DMS114 treated with DMSO at 0.1 percent for 48 hours (cell line): Measurements from ENCODE around the gene ANKHD1.
"Not testable (repeated sequence)": the region's sequence is repeated elsewhere in the genome, so short reads cannot be mapped to it uniquely, and the experiment has no call there.

Source experiments
- DNase-seq: peaks from one replicate; lab custom pipeline; 2025; ENCODE audit not compliant: unreplicated experiment; lab: John Stamatoyannopoulos, UW

Gene ANKHD1

DNA sequence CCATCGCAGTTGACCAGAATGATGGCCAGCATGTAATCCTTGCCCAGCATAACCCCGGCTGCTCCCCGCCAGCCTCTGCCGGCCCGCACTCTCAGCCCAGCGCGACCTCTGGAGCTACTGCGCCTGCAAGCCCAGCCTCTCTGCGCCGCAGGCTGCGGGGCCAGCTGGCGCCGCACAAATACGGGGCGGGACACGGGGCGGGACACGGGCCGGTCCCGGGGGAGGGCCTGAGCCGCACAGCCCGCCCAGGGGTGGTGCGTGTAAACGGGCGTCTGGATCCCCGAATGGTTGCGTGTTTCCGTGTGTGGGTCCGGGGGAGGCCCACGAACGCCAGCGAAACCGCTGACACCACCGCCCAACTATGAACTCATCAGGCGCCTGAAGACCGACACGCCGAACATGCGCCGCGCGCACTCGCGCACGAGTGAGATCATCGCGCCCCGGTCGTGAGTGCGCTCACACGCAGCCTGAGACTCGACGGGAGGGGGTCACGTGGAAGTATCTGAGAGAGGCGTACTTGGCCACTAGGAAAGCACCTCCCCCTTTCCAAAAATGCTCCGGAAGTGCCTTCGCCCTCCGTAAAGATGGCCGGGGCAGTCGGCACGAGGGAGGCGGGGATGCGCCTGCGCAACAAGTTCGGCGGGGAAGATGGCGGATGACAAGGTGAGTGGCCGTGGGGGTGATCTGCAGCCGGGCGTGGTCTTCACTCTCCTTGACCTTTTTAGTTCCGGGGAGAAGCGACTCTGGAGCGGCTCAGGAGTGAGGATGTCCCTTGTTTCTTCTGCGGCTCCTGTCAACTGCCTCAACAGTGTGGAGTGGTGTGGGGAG is 162.8 kb downstream of the ANKHD1 start, which contains the start of the genes APBB3 and SLC35A4:
Gene APBB3, minus strand, starts transcription at position 403 of the 828 bp plus-strand sequence. Its CDS starts 353 bp downstream, at position 50.
Gene SLC35A4, plus strand, starts transcription at position 633 of the 828 bp plus-strand sequence. CDS start 2,342 bp downstream, outside the sequence.
- peak; percentile 98 for DNase-seq

DNA sequence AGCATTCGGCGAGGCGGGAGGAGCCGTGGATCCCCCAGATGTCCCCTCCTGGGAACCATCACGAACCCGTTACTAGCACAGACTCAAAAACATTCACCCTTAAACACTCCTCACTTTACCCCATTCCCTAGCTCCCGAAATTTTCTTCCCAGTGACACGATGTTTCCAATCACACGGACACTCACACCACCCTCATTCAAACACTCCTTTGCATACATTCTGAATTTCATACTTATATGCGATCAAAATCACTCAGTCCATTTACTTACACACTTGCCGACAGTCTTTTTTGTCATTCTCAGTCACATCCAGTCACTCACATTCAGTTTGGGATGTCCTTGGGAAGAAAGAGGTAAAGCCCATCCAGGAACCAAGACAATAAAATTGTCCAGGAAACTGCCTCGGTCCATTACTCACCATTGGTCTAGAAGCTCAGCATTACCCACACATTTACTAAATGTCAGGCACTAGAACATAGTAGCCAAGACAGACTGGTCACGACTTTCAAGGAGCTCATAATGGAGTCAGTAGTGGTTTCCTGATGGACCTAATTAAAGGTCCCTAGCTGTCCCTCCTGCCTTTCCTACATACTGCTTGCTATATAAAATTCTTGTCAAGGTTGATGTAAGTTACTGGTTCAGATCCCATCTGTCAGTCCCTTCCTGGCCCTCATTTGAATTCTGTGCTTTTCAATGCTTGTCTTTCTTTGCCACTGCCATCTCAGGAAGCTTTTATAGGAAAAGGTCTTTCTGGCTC is 163.6 kb downstream of the ANKHD1 start:
- no peak for DNase-seq

DNA sequence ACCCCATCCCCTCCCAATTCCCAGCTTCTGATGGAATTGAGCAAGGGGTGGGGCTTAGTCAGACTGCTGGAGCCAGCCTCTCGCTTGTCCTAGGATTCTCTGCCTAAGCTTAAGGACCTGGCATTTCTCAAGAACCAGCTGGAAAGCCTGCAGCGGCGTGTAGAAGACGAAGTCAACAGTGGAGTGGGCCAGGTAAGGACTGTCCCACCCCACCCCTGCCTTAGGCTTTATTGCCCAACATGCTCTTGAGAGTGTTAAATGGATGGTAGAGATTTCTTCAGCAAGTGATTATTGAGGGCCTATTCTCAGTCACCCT is 164.1 kb downstream of the ANKHD1 start:
- no peak for DNase-seq

DNA sequence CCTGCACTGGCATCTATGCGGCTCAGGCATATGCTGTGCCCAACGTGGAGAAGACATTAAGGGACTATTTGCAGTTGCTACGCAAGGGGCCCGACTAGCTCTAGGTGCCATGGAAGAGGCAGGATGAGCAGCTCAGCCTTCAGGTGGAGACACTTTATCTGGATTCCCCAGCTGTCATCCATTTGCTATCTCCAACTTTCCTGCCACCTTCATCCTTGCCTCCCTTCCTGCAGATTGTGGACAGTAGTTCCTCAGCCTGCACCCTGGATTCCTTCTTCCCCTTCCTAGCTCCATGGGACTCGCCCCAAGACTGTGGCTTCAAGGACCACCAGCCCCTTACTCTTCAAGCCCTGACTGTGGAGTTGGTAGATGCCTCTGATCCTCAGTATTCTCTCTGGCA is 165.0 kb downstream of the ANKHD1 start:
- DNase-seq, result no peak

DNA sequence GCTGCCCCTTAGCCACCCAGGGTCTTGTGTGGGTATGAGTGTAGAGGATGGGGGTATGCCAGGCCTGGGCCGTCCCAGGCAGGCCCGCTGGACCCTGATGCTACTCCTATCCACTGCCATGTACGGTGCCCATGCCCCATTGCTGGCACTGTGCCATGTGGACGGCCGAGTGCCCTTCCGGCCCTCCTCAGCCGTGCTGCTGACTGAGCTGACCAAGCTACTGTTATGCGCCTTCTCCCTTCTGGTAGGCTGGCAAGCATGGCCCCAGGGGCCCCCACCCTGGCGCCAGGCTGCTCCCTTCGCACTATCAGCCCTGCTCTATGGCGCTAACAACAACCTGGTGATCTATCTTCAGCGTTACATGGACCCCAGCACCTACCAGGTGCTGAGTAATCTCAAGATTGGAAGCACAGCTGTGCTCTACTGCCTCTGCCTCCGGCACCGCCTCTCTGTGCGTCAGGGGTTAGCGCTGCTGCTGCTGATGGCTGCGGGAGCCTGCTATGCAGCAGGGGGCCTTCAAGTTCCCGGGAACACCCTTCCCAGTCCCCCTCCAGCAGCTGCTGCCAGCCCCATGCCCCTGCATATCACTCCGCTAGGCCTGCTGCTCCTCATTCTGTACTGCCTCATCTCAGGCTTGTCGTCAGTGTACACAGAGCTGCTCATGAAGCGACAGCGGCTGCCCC is 165.6 kb downstream of the ANKHD1 start:
- no peak for DNase-seq

DNA sequence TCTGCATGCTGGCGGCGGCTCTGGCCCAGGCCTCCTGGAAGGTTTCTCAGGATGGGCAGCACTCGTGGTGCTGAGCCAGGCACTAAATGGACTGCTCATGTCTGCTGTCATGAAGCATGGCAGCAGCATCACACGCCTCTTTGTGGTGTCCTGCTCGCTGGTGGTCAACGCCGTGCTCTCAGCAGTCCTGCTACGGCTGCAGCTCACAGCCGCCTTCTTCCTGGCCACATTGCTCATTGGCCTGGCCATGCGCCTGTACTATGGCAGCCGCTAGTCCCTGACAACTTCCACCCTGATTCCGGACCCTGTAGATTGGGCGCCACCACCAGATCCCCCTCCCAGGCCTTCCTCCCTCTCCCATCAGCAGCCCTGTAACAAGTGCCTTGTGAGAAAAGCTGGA is 166.2 kb downstream of the ANKHD1 start:
- DNase-seq, result no peak

DNA sequence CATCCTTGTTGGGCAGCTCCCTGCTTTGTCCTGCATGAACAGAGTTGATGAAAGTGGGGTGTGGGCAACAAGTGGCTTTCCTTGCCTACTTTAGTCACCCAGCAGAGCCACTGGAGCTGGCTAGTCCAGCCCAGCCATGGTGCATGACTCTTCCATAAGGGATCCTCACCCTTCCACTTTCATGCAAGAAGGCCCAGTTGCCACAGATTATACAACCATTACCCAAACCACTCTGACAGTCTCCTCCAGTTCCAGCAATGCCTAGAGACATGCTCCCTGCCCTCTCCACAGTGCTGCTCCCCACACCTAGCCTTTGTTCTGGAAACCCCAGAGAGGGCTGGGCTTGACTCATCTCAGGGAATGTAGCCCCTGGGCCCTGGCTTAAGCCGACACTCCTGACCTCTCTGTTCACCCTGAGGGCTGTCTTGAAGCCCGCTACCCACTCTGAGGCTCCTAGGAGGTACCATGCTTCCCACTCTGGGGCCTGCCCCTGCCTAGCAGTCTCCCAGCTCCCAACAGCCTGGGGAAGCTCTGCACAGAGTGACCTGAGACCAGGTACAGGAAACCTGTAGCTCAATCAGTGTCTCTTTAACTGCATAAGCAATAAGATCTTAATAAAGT is 166.9 kb downstream of the ANKHD1 start:
- no peak for DNase-seq

GRCh38 chr5:140569197-140569596 is 167.6 kb downstream of the ANKHD1 start:
- DNase-seq, result no peak

DNA sequence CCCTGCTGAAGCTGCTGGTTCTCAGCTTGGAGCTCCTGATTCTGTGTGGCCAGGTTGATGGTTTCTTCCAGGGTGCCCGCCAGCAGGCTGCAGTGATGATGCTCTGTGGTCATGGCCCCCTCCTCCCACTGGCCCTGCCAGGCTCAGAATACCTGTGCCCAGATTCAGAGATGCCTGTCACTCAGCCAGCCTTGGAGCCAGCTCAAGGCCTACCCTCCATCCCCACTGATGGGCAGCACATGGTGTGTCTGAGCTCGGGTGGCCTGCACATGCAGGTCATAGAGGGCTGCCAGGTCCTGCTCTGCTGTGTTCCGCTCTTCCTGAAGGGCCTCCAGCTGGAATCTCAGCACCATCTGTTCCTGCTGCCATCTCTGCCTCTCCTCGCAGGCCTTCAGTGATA is 168.4 kb downstream of the ANKHD1 start:
- DNase-seq, result no peak

- no peak for DNase-seq
These were observed 168.9 kb downstream of the ANKHD1 start for GRCh38 chr5:140570488-140570887.

GRCh38 chr5:140571105-140571504 is 169.5 kb downstream of the ANKHD1 start:
- no peak for DNase-seq

DNA sequence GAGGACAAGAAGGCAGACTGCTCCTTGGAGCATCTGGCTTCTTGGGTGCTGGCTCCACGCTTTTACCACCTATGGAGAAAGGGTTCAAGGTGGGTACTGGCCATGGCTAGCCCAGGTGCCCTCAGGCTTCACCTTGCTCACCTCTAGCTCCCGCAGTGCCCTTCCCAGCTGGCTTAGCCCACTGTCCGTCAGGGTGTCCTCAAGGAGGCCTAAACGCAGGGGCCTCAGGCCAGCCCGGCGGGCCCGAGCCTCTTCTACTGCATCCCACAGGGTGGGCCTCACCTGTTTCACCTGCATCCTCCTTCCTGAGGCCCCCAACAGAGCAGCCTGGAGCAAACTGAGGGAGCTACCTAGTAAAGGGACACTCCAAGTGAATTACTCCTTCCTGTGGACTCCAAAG is 172.1 kb downstream of the ANKHD1 start:
- no peak for DNase-seq

- DNase-seq, result no peak
These were observed 172.5 kb downstream of the ANKHD1 start for GRCh38 chr5:140574165-140574564.

DNA sequence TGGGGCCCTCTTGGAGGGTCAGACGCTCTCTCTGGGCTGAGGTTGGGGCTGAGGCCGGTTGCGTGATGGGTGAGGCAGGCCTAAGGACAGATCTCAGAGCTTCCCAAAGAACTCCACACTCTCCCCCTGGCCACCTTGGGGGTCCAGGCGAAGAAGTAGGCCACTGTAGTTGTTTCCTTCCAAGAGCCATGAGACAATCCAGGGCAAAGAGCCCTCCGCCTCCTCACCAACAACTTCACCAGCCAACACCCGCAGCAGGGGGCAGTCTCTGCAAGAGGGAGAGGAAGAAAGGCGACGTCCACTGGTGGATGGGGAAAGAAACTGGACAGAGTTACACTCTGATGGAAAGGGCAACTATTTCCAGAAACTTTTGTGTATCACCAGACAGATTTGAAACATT is 173.7 kb downstream of the ANKHD1 start:
- no peak for DNase-seq

DNA sequence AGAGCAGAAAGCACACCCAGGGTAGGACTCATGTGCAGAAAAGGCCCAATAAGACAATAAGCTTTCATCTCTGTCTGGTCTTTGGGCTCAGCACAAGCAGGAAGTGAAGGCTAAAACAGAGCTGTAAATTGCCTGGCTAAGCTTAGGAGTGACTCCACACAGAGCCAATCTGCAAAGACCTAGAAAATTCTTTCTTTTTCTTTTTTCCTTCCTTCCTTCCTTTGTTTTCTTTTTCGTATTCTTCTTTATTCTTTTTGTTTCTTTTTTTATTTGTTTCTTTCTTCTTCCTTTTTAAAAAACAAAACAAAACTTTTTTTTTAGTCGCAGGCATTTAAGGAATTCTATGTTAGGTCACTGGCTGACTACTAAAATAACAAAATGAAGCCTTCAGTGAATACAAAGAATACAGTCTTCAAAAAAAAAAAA is 175.2 kb downstream of the ANKHD1 start:
- no peak for DNase-seq

DNA sequence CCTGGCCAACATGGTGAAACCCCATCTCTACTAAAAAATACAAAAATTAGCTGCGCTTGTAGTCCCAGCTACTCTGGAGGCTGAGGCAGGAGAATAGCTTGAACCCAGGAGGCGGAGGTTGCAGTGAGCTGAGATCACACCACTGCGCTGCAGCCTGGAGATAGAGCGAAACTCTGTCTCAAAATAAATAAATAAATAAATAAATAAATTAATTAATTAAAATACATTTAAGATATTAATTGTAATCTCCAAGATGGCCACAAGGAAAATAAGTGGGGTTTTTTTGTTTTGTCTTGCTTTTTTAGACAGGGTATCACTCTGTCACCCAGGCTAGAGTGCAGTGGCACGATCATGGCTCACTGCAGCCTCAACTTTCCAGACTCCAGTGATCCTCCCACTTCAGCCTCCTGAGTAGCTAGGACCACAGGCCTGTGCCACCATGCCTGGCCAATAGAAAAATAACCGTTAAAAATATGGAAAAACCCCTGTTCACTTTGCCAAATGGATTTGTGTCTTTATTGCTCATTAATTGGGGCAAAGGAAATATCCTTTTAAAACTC is 177.6 kb downstream of the ANKHD1 start:
- DNase-seq, result not testable (repeated sequence)

GRCh38 chr5:140587495-140587894 is 185.9 kb downstream of the ANKHD1 start:
- no peak for DNase-seq

- no peak for DNase-seq
These were observed 186.9 kb downstream of the ANKHD1 start for GRCh38 chr5:140588311-140589070.
